ENCODE data around the gene OR10W1. TPM values are rescaled to one million over a fixed set of nuclear protein-coding genes. Genes with fewer than 3 reads are reported as not detected.

The OR10W1 gene
- total RNA-seq = not detected

GRCh38 chr11:58268142-58268541 lies at the start of gene OR10W1:
TSS of gene OR10W1 (minus strand) at chr11:58268260. CDS start at chr11:58267858, 402 bp downstream.
- Mint-ChIP-seq H3K9me3 (peaks cover 2% of the 10 kb centered on the region), H3K27ac (no peak within 1 kb of the TSS), H3K4me1 (no peaks in the 10 kb centered on the region), H3K4me3 (no peak within 1 kb of the TSS), H3K36me3 (no peaks in the 10 kb centered on the region), H3K27me3 (peaks cover 19% of the 10 kb centered on the region)
- no peak for DNase-seq

GRCh38 chr11:58316142-58316541 lies 48.1 kb upstream of the OR10W1 start:
- peaks cover 22% of the 10 kb centered on the region for H3K27me3 Mint-ChIP-seq
- H3K4me1 Mint-ChIP-seq = no peaks in the 10 kb centered on the region
- no peak for DNase-seq
- no peak overlapping the region for H3K27ac Mint-ChIP-seq
- no peaks in the 10 kb centered on the region for H3K36me3 Mint-ChIP-seq
- peaks cover 5% of the 10 kb centered on the region for H3K9me3 Mint-ChIP-seq
- H3K4me3 Mint-ChIP-seq = no peak overlapping the region

GRCh38 chr11:58301576-58301975 lies 33.5 kb upstream of the OR10W1 start:
- H3K27me3 Mint-ChIP-seq = no peaks in the 10 kb centered on the region
- no peaks in the 10 kb centered on the region for H3K36me3 Mint-ChIP-seq
- H3K9me3 Mint-ChIP-seq = no peaks in the 10 kb centered on the region
- H3K4me3 Mint-ChIP-seq = no peak overlapping the region
- DNase-seq = no peak
- no peak overlapping the region for H3K27ac Mint-ChIP-seq
- H3K4me1 Mint-ChIP-seq = no peaks in the 10 kb centered on the region

GRCh38 chr11:58292017-58292416 lies 24.0 kb upstream of the OR10W1 start:
- Mint-ChIP-seq H3K9me3 (no peaks in the 10 kb centered on the region), H3K27ac (no peak overlapping the region), H3K4me1 (no peaks in the 10 kb centered on the region), H3K27me3 (no peaks in the 10 kb centered on the region), H3K4me3 (no peak overlapping the region), H3K36me3 (no peaks in the 10 kb centered on the region)
- no peak for DNase-seq

- Mint-ChIP-seq H3K27me3 (no peaks in the 10 kb centered on the region), H3K9me3 (no peaks in the 10 kb centered on the region), H3K27ac (no peak overlapping the region), H3K4me3 (no peak overlapping the region), H3K4me1 (peaks cover 6% of the 10 kb centered on the region), H3K36me3 (no peaks in the 10 kb centered on the region)
- no peak for DNase-seq
Measured at GRCh38 chr11:58289266-58289665, 21.2 kb upstream of the OR10W1 start.

- DNase-seq = no peak
Measured at GRCh38 chr11:58286249-58286648, 18.2 kb upstream of the OR10W1 start.

GRCh38 chr11:58285483-58286040 lies 17.5 kb upstream of the OR10W1 start:
- H3K9me3 Mint-ChIP-seq = no peaks in the 10 kb centered on the region
- peaks cover 6% of the 10 kb centered on the region for H3K4me1 Mint-ChIP-seq
- H3K27ac Mint-ChIP-seq = no peak overlapping the region
- no peak for DNase-seq
- H3K4me3 Mint-ChIP-seq = no peak overlapping the region
- H3K27me3 Mint-ChIP-seq = peaks cover 3% of the 10 kb centered on the region
- no peaks in the 10 kb centered on the region for H3K36me3 Mint-ChIP-seq

More at GRCh38 chr11:58286249-58286648, 18.2 kb upstream of the OR10W1 start:
- Mint-ChIP-seq H3K9me3 (no peaks in the 10 kb centered on the region), H3K4me3 (no peak overlapping the region), H3K36me3 (no peaks in the 10 kb centered on the region), H3K27me3 (no peaks in the 10 kb centered on the region), H3K27ac (no peak overlapping the region), H3K4me1 (peaks cover 6% of the 10 kb centered on the region)

- H3K9me3 Mint-ChIP-seq = peaks cover 2% of the 10 kb centered on the region
- no peak for DNase-seq
Measured at GRCh38 chr11:58276151-58276550, 8.1 kb upstream of the OR10W1 start.

GRCh38 chr11:58275002-58275401 lies 6.9 kb upstream of the OR10W1 start:
- Mint-ChIP-seq H3K27me3 (peaks cover 15% of the 10 kb centered on the region), H3K4me3 (no peak overlapping the region), H3K27ac (no peak overlapping the region), H3K4me1 (no peaks in the 10 kb centered on the region), H3K36me3 (no peaks in the 10 kb centered on the region), H3K9me3 (peaks cover 2% of the 10 kb centered on the region)
- DNase-seq = no peak

More at GRCh38 chr11:58276151-58276550, 8.1 kb upstream of the OR10W1 start:
- H3K27ac Mint-ChIP-seq = no peak overlapping the region
- H3K27me3 Mint-ChIP-seq = peaks cover 21% of the 10 kb centered on the region
- H3K36me3 Mint-ChIP-seq = peaks cover 1% of the 10 kb centered on the region
- H3K4me3 Mint-ChIP-seq = no peak overlapping the region
- H3K4me1 Mint-ChIP-seq = no peaks in the 10 kb centered on the region

- Mint-ChIP-seq H3K36me3 (no peaks in the 10 kb centered on the region), H3K27me3 (peaks cover 16% of the 10 kb centered on the region), H3K27ac (no peak overlapping the region), H3K4me3 (no peak overlapping the region), H3K9me3 (peaks cover 2% of the 10 kb centered on the region), H3K4me1 (no peaks in the 10 kb centered on the region)
- no peak for DNase-seq
Measured at GRCh38 chr11:58259983-58260382, 8.1 kb downstream of the OR10W1 start.

- H3K27ac Mint-ChIP-seq = no peak overlapping the region
- H3K27me3 Mint-ChIP-seq = peaks cover 12% of the 10 kb centered on the region
Measured at GRCh38 chr11:58254936-58255335, 13.1 kb downstream of the OR10W1 start.

GRCh38 chr11:58243954-58244353 lies 24.1 kb downstream of the OR10W1 start:
- no peaks in the 10 kb centered on the region for H3K4me1 Mint-ChIP-seq
- H3K4me3 Mint-ChIP-seq = no peak overlapping the region
- H3K27me3 Mint-ChIP-seq = peaks cover 32% of the 10 kb centered on the region
- H3K9me3 Mint-ChIP-seq = peaks cover 17% of the 10 kb centered on the region
- no peak overlapping the region for H3K27ac Mint-ChIP-seq
- DNase-seq = no peak
- H3K36me3 Mint-ChIP-seq = no peaks in the 10 kb centered on the region

More at GRCh38 chr11:58254936-58255335, 13.1 kb downstream of the OR10W1 start:
- Mint-ChIP-seq H3K36me3 (no peaks in the 10 kb centered on the region), H3K9me3 (peaks cover 13% of the 10 kb centered on the region), H3K4me1 (no peaks in the 10 kb centered on the region), H3K4me3 (no peak overlapping the region)
- DNase-seq = no peak

GRCh38 chr11:58227956-58228615 lies 40.0 kb downstream of the OR10W1 start:
- Mint-ChIP-seq H3K9me3 (no peaks in the 10 kb centered on the region), H3K36me3 (no peaks in the 10 kb centered on the region), H3K4me1 (no peaks in the 10 kb centered on the region), H3K27ac (peak overlapping the region; percentile 49), H3K4me3 (no peak overlapping the region), H3K27me3 (no peaks in the 10 kb centered on the region)
- no peak for DNase-seq

- Mint-ChIP-seq H3K4me1 (no peaks in the 10 kb centered on the region), H3K4me3 (no peak overlapping the region), H3K27ac (no peak overlapping the region), H3K36me3 (no peaks in the 10 kb centered on the region), H3K27me3 (no peaks in the 10 kb centered on the region), H3K9me3 (no peaks in the 10 kb centered on the region)
- no peak for DNase-seq
Measured at GRCh38 chr11:58222721-58223120, 45.3 kb downstream of the OR10W1 start.
